ENCODE results near the gene MYCBP2. TPM values are rescaled to one million over a fixed set of nuclear protein-coding genes. Genes with fewer than 3 reads are reported as not detected.

Gene MYCBP2
- total RNA-seq, 1 donor from 2014 or later: 75.4 TPM

DNA sequence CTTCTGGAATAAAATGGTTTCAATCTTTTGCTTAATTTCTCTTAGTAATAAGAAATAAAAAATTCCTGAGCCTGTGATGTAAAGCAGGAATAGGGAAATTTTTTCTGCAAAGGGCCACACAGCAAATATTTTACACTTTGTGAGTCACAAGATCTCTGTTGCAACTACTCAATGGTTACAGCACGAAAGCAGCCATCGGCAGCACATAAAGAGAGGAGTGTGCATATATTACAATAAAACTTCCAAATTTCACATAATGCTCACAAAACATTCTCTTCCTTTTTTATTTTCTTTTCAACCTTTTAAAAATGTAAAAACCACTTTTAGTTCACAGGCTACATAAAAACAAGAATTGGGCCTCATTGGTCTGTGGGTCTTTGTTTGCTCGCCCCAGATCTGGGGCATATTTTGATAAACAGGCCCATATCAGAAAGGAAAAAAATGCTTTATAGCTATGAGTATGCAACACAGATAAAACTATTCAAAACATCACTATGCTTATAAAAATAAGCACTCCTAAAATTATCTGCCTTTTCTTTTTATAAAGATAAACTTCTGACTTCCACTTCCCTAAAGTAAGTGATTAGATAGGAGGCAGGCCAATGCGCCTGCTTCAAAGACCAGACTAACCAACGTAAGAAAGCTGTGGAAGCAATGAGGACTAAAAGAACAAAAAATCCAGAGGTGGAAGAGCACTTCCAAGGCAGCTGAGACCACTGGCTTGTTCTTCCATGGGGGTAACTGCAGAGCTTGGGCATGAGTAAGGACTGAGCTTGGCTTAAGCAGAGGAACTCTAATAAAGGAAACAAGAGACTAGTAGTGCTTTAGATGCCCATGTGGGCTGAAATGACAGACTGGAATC is 26.5 kb downstream of the MYCBP2 start:
- no peak overlapping the region for H3K27ac Mint-ChIP-seq (ENCODE audit: unreplicated experiment)
- DNase-seq (ENCODE audit: low read depth, low spot score): no peak
- H3K9me3 Mint-ChIP-seq: peaks cover 7% of the 10 kb centered on the region
- peaks cover 13% of the 10 kb centered on the region for H3K36me3 Mint-ChIP-seq (ENCODE audit: low read depth)
- no peaks in the 10 kb centered on the region for H3K27me3 Mint-ChIP-seq (ENCODE audit: low read depth)
- H3K4me1 Mint-ChIP-seq: peaks cover 5% of the 10 kb centered on the region
- H3K4me3 Mint-ChIP-seq: no peak overlapping the region
- TF ChIP-seq, protein P1, sequence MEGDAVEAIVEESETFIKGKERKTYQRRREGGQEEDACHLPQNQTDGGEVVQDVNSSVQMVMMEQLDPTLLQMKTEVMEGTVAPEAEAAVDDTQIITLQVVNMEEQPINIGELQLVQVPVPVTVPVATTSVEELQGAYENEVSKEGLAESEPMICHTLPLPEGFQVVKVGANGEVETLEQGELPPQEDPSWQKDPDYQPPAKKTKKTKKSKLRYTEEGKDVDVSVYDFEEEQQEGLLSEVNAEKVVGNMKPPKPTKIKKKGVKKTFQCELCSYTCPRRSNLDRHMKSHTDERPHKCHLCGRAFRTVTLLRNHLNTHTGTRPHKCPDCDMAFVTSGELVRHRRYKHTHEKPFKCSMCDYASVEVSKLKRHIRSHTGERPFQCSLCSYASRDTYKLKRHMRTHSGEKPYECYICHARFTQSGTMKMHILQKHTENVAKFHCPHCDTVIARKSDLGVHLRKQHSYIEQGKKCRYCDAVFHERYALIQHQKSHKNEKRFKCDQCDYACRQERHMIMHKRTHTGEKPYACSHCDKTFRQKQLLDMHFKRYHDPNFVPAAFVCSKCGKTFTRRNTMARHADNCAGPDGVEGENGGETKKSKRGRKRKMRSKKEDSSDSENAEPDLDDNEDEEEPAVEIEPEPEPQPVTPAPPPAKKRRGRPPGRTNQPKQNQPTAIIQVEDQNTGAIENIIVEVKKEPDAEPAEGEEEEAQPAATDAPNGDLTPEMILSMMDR (conservative IDR thresholded peaks at IDR 0.05): no peak

DNA sequence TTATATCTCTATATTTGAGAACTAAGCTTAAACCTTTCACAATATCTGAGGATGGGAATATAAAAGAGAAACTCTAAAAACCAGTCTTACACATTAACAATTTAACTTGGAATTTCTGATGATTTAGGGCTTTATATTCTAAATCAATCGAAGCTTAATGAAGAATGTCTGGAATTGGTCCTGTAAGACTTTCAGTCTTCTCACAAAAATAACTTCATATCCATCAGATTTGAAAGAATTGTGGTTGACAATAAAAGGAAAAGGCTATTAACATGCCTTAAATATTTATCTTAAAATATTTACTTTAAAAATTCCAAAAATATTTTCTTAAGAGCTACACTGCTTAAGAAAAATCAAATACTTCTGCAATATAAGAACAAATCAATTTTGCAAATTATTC is 27.3 kb downstream of the MYCBP2 start:
- Mint-ChIP-seq H3K27ac (ENCODE audit: unreplicated experiment) (no peak overlapping the region), H3K4me3 (no peak overlapping the region), H3K27me3 (ENCODE audit: low read depth) (no peaks in the 10 kb centered on the region), H3K4me1 (peaks cover 5% of the 10 kb centered on the region), H3K9me3 (peaks cover 3% of the 10 kb centered on the region), H3K36me3 (ENCODE audit: low read depth) (peaks cover 15% of the 10 kb centered on the region)
- TF ChIP-seq, protein P1 (conservative IDR thresholded peaks at IDR 0.05): no peak
- DNase-seq (ENCODE audit: low read depth, low spot score): no peak

DNA sequence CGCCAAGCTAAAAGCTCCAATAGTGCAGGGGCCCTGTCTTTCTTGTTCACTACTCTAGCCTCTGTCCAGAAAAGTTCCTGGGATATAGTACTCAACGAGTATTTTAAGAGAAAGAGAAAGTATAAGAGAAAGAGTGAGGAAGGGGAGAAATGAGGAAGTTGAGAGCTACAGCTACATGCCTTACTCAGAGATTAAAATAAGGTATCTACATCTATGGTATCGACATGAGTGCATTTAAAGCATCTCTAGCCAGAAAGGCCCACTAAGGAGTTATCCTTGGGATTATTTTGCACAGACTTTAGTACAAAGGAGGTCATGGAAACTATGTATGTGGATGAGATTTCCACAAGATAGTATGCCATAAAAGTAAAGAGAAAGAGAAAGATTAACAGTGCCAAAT is 28.5 kb downstream of the MYCBP2 start:
- no peaks in the 10 kb centered on the region for H3K27me3 Mint-ChIP-seq (ENCODE audit: low read depth)
- TF ChIP-seq, protein P1 (conservative IDR thresholded peaks at IDR 0.05): no peak
- no peaks in the 10 kb centered on the region for H3K9me3 Mint-ChIP-seq
- no peak for DNase-seq (ENCODE audit: low read depth, low spot score)
- H3K4me1 Mint-ChIP-seq: peaks cover 5% of the 10 kb centered on the region
- no peak overlapping the region for H3K4me3 Mint-ChIP-seq
- H3K36me3 Mint-ChIP-seq (ENCODE audit: low read depth): peaks cover 15% of the 10 kb centered on the region
- no peak overlapping the region for H3K27ac Mint-ChIP-seq (ENCODE audit: unreplicated experiment)

DNA sequence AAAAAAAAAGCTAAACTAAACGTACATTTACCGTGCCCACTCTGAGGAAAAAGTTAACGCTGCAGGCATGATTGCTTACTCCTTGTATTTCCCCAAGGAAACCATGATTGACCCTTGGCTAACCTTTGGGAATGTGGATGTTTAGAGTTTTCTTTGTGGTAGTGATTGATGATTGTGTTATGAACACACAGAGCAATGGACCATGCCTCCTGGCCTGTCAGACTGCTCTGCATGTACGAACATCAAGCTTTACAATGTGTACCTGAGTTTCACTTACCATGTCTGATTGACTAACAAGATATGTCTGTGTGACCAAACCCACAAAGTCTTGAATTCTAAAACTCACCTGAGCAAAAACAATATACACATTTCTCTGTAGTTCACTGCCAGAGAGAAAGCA is 35.1 kb downstream of the MYCBP2 start:
- no peaks in the 10 kb centered on the region for H3K4me1 Mint-ChIP-seq
- H3K27me3 Mint-ChIP-seq (ENCODE audit: low read depth): no peaks in the 10 kb centered on the region
- DNase-seq (ENCODE audit: low read depth, low spot score): no peak
- H3K9me3 Mint-ChIP-seq: peaks cover 6% of the 10 kb centered on the region
- TF ChIP-seq, protein P1 (conservative IDR thresholded peaks at IDR 0.05): no peak
- no peak overlapping the region for H3K4me3 Mint-ChIP-seq
- H3K36me3 Mint-ChIP-seq (ENCODE audit: low read depth): peaks cover 46% of the 10 kb centered on the region
- no peak overlapping the region for H3K27ac Mint-ChIP-seq (ENCODE audit: unreplicated experiment)

DNA sequence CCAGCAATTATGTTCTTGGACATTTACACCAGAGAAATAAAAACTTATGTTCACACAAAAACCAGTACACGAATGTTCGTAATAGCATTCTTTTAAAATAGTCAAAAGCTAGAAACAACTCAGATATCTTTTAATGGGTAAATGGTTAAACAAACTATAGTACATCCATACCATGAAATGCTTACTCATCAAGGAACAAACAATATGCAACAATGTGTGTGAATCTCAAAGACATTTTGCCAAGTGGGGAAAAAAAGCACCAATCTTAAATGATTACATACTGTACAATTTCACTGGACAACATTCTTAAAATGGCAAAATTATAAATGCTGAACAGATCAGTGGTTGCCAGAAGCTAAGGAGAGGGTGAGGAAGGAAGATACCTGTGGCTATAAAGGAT is 36.6 kb downstream of the MYCBP2 start:
- H3K27me3 Mint-ChIP-seq (ENCODE audit: low read depth): no peaks in the 10 kb centered on the region
- H3K27ac Mint-ChIP-seq (ENCODE audit: unreplicated experiment): peak overlapping the region; percentile 40
- H3K9me3 Mint-ChIP-seq: peaks cover 6% of the 10 kb centered on the region
- H3K4me3 Mint-ChIP-seq: no peak overlapping the region
- TF ChIP-seq, protein P1 (conservative IDR thresholded peaks at IDR 0.05): no peak
- no peak for DNase-seq (ENCODE audit: low read depth, low spot score)
- H3K36me3 Mint-ChIP-seq (ENCODE audit: low read depth): peaks cover 47% of the 10 kb centered on the region
- H3K4me1 Mint-ChIP-seq: no peaks in the 10 kb centered on the region
